ENCODE data around the gene PIP5K1B. TPM values are rescaled to one million over a fixed set of nuclear protein-coding genes. Genes with fewer than 3 reads are reported as not detected.

Gene PIP5K1B
- polyA plus RNA-seq, 1 donor (not counting 4 experiments of a cell fraction or from before 2014, with no cell fraction given): not detected

- Histone ChIP-seq H3K9me3 (ENCODE audit: control insufficient read depth, low read depth, low read length) (no peaks in the 10 kb centered on the region), H3K79me2 (ENCODE audit: control insufficient read depth, insufficient read depth, low read length) (no peaks in the 10 kb centered on the region), H4K20me1 (ENCODE audit: control insufficient read depth, extremely low read depth, insufficient read depth, low read length) (no peaks in the 10 kb centered on the region), H3K4me1 (ENCODE audit: control insufficient read depth, extremely low read depth, insufficient read depth, low read length) (no peaks in the 10 kb centered on the region), H3K27me3 (ENCODE audit: control insufficient read depth, extremely low read depth, insufficient read depth, low read length) (no peaks in the 10 kb centered on the region), H3K9ac (ENCODE audit: control insufficient read depth, extremely low read depth, insufficient read depth, low read length) (no peak overlapping the region), H3K4me3 (ENCODE audit: control insufficient read depth in 2 of 3, extremely low read depth in 1 of 3, insufficient read depth in 2 of 3, low read depth in 1 of 3, low read length in 3 of 3) (no peak overlapping the region), H2AFZ (ENCODE audit: control insufficient read depth, low read length) (no peak overlapping the region), H3K27ac (ENCODE audit: control insufficient read depth, insufficient read depth, low read length) (no peak overlapping the region), H3K9me1 (ENCODE audit: control insufficient read depth, extremely low read depth, insufficient read depth, low read length) (no peaks in the 10 kb centered on the region), H3K36me3 (ENCODE audit: control insufficient read depth in 2 of 2, extremely low read depth in 1 of 2, insufficient read depth in 2 of 2, low read length in 2 of 2) (no peaks in the 10 kb centered on the region), H3K4me2 (ENCODE audit: control insufficient read depth, extremely low read depth, insufficient read depth, low read depth, low read length) (no peak overlapping the region)
- FAIRE-seq: peak; percentile 32
- TF ChIP-seq EZH2 (IDR thresholded peaks at IDR 0.05; ENCODE audit: low read length) (no peak), CTCF (optimal IDR thresholded peaks at IDR 0.05 in 1 of 3, IDR thresholded peaks at IDR 0.05 in 1 of 3, conservative IDR thresholded peaks at IDR 0.05 in 1 of 3; ENCODE audit: extremely low read depth in 1 of 3, insufficient read depth in 2 of 3, low read length in 3 of 3) (peak; percentile 90 to 93 (median 91))
- dilution Hi-C loops (cut with MboI; ENCODE audit: extremely low pct_ligation_motif_present, low sequenced_read_pairs): loop anchor here (10.0 to 25.0 kb wide), 2 partner anchors 285 to 387 kb away; no protein-coding TSS in a partner anchor
- peak; percentile 21 for DNase-seq (ENCODE audit: low read depth, low spot score)
Observed at GRCh38 chr9:68999393-69000105, 294.5 kb downstream of the PIP5K1B start.

- Histone ChIP-seq H3K9ac (ENCODE audit: control insufficient read depth, extremely low read depth, insufficient read depth, low read length) (no peak overlapping the region), H2AFZ (ENCODE audit: control insufficient read depth, low read length) (no peak overlapping the region), H3K4me2 (ENCODE audit: control insufficient read depth, extremely low read depth, insufficient read depth, low read depth, low read length) (no peak overlapping the region), H3K9me3 (ENCODE audit: control insufficient read depth, low read depth, low read length) (no peaks in the 10 kb centered on the region), H3K27me3 (ENCODE audit: control insufficient read depth, extremely low read depth, insufficient read depth, low read length) (no peaks in the 10 kb centered on the region), H3K4me3 (ENCODE audit: control insufficient read depth in 2 of 3, extremely low read depth in 1 of 3, insufficient read depth in 2 of 3, low read depth in 1 of 3, low read length in 3 of 3) (no peak overlapping the region), H3K79me2 (ENCODE audit: control insufficient read depth, insufficient read depth, low read length) (no peaks in the 10 kb centered on the region), H3K4me1 (ENCODE audit: control insufficient read depth, extremely low read depth, insufficient read depth, low read length) (no peaks in the 10 kb centered on the region), H3K9me1 (ENCODE audit: control insufficient read depth, extremely low read depth, insufficient read depth, low read length) (no peaks in the 10 kb centered on the region), H3K27ac (ENCODE audit: control insufficient read depth, insufficient read depth, low read length) (no peak overlapping the region), H3K36me3 (ENCODE audit: control insufficient read depth in 2 of 2, extremely low read depth in 1 of 2, insufficient read depth in 2 of 2, low read length in 2 of 2) (no peaks in the 10 kb centered on the region), H4K20me1 (ENCODE audit: control insufficient read depth, extremely low read depth, insufficient read depth, low read length) (no peaks in the 10 kb centered on the region)
- DNase-seq (ENCODE audit: low read depth, low spot score) (no peak), FAIRE-seq (no peak)
- dilution Hi-C loops (cut with MboI; ENCODE audit: extremely low pct_ligation_motif_present, low sequenced_read_pairs): no loop called here
- TF ChIP-seq CTCF (optimal IDR thresholded peaks at IDR 0.05 in 1 of 3, IDR thresholded peaks at IDR 0.05 in 1 of 3, conservative IDR thresholded peaks at IDR 0.05 in 1 of 3; ENCODE audit: extremely low read depth in 1 of 3, insufficient read depth in 2 of 3, low read length in 3 of 3) (no peak), EZH2 (IDR thresholded peaks at IDR 0.05; ENCODE audit: low read length) (no peak)
Observed at GRCh38 chr9:69001921-69002320, 296.9 kb downstream of the PIP5K1B start.
